HT-29 (cell line): ENCODE data around the gene BTG1. TPM values are rescaled to one million over a fixed set of nuclear protein-coding genes. Genes with fewer than 3 reads are reported as not detected.
"Not testable (repeated sequence)": the region's sequence is repeated elsewhere in the genome, so short reads cannot be mapped to it uniquely, and the experiment has no call there.

Experiments
- DNase-seq: peaks from one replicate; pipeline ENCODE4 v3.0.0-alpha.2; 2015; ENCODE audit warnings: low spot score
- small RNA-seq: library from RNA; depleted of rRNA; stranded (forward); fragments of <200 nt; gene quantifications from one replicate; pipeline ENCODE3, GENCODE V24; 2014
- total RNA-seq: library from RNA; depleted of rRNA; stranded (reverse); fragments of >200 nt; shearing (Covaris generic); gene quantifications from 2 replicates; pipeline ENCODE4 v1.2.3, GENCODE V29; 2014

Gene BTG1
- total RNA-seq, 1 experiment from 2014 or later: 4.3 TPM

DNA sequence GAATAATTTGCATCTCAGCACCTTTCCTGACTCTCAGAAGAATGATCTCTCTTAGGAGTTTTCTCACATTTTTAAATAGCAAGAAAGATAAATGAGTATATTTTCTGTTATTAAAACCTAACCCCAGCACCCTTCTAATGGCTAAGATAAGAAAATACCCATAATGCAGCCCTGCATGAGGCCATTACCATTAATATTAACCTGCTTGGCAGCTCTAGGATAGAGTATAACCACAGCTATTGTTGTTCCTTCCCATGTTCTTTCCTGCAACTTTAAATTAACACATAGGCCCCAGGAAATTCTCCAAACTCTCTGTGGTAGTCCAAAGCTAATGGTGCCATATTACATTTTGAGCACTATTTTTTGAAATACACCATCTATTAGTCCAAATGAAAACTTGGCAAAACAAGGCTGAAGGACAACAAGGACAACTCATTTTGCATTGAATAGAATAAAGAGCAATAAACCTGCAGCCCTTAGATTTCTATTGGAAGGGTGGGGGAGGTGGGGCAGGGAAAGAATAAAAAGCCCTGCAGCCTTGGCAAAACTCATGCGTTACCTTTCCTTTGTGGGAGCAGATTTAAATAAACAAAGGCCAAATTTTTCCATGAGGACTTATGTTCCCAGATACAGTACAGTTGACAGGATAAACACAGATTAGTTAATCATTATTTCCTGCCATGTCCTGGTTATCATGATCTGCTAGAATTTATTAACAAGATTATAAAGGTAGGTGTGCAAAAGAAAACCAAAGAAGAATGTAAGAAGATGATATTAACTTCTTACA is 46.9 kb downstream of the BTG1 start:
- peak; percentile 56 for DNase-seq

DNA sequence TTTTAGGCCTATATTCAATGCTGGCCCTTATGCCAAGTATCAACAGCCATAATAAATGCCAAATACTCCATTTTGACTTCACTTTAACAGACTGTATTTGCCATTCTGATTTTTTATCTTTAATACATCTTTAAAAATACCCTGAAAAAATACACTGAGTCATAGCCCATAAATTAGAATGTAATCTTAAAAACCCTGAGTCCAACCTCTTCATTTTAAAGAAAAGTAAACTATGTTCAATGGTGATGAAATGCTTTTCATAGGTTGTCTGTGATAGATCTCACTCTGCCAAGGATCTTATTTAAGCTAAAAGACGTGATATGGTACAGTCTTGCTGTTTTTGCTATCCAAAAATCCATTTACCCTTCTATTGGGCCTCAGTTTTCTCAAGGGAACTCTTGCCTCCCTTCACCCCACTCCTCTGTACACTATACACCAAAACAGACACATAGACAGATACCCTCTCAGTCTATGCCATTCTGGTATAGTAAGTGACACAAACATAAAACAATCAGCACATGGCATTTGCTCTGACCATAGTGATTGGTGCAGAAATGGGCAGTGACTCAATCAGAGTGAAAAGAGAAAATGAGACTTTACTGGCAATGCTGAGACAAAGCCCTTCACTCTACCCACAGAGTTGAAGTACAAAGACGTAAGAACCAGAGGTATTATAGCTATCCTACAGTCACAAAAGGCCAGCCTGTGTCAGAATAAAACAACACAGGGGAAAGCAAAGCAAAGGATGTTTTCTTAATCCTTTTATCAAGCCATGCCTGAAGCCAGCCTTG is 49.1 kb downstream of the BTG1 start:
- no peak for DNase-seq

DNA sequence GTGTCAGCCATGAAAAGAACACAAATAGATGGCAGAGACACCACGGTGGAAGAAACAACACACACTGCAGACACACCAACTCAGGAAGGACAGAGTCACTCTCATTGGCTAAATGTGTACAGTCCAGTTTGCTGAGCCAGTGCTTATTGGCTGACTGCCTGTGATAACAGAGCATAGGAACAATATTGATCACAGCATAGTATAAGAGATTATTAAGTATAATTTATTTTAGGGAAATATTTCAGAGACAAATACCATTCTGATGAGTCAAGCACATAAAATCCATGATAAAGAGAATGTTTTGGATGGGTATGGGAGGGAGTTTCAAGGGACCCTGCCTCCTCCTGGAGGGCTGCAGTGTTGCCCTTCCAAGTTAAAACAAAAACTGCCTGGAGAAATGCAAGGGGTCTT is 50.9 kb downstream of the BTG1 start:
- DNase-seq: no peak

DNA sequence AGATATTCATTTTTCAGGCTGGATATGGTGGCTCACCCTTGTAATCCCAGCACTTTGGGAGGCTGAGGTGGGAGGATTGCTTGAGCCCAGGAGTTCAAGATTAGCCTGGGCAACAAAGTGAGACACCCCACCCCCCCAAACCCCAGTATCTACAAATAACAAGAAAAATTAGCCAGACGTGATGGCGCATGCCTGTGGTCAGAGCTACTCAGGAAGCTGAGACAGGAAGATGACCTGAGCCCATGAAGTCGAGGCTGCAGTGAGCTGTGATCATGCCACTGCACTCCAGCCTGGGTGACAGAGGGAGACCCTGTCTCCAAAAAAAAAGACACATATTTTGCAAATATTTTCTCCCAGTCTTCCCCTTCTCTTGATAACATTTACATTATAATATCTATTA is 51.3 kb downstream of the BTG1 start:
- not testable (repeated sequence) for DNase-seq

Small RNA genes within 50 kb of the gene (small RNA-seq; reads per million reads assigned to genes)
- not detected for gene RF00019
